ENCODE measurements around the gene CRYBA1.

Gene CRYBA1

DNA sequence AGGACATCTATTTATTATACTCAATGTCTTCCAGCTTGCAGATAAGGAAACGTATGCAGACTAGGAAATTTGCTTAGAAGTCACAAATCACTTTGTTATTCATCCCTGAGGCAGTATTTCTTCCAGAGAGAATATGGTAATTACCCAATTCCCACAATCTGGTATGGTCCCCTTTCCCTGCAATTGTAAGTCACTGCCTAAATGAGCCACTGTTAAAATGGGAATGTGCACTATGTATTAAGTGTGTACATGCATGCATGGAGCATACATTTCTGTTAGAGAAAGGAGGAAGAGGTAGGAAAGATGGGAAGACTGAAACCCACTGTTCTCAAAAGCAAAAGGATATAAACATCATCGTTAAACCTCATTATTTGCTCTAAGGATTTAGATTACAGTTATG is 37.3 kb downstream of the CRYBA1 start:
- DNase-seq, result no peak

DNA sequence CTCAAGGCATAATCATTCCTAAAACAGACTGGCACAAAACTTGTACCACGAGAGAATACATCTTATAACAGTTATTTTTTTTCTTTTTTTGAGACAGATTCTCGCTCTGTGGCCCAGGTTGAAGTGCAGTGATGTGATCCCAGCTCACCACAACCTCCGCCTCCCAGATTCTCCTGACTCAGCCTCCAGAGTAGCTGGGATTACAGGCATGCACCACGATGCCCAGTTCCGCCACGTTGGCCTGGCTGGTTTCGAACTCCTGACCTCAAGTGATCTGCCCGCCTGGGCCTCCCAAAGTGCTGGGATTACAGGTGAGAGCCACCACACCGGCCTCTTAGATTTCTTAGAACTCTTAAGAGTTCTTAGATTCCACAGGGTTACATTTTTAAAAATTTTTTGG is 43.2 kb downstream of the CRYBA1 start:
- DNase-seq, result no peak

DNA sequence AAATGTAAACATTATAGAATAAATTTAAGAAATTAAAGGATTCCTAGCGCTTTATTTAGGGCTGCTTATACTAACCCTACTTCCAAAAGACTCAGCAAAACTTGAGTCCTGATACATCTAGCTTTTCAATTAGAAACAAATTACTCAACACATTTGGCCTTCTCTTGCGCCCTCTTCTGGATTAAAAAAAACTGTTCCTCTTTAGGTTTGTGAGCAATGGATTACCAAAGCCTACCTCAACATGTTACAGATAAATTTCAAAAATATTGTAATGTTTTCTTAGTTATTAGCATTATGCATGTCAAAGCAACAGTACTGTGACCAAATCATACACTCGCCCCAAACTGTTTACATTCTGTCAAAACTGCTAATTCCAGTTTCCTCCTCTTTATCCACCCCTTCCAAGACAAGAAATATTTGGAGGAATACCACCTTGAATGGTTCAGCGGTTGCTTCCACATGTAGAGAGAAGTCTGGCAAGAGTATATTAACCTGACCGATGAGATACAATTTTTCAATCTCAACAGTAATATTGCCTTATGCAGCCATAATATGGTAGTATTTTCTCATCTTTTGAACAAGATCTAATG is 44.6 kb downstream of the CRYBA1 start:
- peak; percentile 53 for DNase-seq

DNA sequence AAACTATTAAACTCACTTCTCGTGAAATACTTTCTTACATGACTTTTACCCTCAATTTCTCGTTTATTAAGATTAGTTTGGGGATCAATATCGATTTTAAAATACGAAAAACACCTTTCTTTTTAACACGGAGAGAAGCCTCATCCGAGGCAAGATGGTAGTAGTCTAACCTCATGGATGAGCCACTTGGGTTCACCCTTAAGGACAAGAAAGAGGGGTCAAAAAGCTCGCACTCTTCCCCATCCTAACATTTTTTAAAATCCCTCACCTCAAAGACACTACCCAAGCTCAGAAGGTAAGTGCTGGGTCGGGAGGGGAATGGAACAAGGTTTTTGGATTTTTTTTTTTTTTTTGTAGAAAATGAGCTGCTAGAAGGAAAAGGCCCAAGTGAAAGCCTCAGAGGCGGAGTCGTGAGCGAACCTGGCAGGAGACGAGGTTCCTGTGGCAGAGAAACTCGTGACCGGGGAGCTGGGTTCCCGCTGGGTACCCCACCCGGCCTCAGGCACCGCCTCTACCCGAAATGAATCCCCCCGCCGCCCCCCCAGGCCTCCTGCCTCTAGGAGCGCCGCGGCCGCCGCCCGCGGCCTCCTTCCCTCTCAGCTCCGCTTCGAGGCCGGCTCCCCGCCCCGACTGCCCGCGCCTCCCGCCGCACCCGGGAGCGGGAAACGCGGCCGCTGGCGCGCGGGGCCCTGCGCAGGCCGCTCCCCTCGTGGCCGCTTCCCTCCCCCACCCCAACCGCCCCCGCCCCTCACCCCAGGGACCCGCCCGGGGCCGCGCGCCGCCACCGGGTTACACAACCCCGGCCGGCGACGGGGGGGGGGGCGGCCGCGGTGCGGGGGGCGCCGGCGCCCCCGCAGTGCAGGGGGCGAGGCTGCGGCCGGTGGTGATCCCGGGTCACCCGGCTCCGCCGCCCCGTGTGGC is 45.7 kb downstream of the CRYBA1 start:
- no peak for DNase-seq

DNA sequence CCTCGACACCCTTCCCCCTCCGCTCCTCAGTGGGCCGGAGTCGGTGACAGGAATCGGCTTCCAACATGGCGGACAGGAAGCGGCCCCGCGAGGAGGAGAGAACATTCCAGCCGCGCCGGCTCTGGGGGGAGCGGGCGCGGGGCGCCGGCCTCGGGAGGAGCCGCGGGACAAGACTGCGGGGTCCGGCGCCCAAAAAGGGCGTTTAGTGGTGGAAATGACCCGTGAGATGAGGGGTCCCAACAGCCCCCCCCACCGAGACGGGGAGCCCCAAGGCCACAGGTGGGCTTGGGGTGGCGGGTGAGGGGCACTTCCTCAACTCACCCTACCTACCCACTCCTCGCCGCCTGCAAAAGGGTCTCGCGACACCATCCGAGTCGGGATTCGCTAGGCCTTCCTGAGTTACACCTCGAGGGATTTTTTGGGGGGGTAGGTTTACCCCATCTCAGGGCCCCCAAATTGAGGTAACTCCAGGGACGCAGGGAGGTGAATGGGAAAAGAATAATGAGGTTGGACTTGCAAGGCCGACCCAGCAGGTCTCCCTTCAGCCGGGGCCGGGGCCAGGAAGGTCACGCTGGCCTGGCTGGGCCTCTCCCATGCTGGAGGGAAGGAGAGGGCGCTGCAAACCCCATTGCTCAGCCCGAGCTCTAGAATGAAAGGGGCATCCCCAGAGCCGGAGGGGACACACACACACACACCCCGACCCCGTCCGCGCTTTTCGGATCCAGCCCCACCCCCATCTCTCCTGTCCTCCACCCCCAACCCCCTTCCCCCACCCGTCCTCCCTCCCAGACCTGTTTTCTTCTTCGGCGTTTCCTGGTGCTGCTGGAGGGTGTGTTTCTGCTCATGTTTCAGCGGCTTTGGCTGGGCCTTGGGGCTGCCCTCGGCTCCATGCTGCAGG is 46.6 kb downstream of the CRYBA1 start:
- no peak for DNase-seq

DNA sequence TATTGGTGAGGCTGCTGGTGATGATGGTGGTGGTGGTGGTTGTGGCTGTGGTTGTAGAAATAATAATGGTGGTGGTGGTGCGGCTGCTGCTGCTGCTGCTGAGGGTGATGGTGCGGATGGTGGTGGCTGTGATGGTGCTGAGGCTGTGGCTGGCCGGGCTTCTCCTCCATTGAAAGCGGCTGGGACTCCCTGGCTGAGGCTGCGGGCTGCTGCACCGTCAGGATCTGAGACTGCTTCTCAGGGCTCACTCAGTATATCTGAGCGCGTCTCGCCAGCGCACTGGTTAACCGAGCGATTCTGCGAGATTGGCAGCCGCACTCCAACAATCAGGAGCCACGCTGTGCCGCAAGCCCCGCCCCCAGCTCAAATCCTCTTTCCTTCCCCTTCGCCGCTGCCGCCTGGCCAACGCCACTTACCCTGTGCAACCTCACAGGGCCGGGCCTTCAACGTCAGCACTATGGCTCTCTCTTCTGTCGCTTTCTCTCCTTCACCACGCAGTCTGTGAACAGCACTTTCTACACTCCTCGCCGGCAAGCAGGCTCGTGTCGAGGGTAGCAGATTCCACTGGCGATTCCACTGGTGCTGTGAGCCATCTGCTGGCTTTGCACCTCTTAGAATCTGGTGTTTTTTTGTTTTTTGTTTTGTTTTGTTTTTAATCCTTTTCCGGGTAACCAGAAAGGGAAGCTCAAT is 47.4 kb downstream of the CRYBA1 start, which contains the start of gene NUFIP2:
Gene NUFIP2, minus strand, starts transcription at position 259 of the 690 bp plus-strand sequence. Its CDS starts 89 bp downstream, at position 170.
- peak; percentile 98 for DNase-seq

DNA sequence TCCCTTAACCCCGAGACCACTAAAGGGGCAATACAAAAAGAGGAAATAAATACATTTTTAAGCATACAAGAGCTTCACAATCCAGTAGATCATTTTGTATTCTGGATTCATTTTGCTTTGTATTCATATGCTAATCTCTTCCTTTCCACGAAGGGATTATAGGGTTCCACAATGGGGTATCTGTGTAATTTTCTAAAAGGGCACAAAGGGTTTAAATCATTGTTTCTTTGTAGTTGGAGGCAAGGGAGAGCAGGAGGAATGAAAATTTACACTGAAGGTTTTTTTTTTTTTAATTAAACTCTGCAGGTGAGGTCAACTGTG is 47.9 kb downstream of the CRYBA1 start:
- DNase-seq, result no peak

DNA sequence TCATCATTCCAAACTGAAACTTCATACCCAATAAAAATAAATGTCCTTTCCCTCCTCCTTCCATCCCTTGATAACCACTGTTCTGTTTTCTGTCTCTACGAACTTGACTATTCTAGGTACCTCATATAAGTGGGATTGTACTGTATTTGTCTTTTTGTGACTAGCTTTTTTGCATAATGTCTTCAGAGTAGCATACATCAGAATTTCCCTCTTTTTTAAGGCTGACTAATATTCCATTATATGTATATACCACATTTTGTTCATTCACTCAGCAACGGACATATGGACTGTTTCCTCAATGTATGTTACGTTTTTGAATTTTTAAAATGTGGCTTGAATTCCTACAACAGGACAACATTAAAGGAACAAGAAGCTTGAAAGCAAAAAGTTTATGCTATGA is 48.8 kb downstream of the CRYBA1 start:
- no peak for DNase-seq

DNA sequence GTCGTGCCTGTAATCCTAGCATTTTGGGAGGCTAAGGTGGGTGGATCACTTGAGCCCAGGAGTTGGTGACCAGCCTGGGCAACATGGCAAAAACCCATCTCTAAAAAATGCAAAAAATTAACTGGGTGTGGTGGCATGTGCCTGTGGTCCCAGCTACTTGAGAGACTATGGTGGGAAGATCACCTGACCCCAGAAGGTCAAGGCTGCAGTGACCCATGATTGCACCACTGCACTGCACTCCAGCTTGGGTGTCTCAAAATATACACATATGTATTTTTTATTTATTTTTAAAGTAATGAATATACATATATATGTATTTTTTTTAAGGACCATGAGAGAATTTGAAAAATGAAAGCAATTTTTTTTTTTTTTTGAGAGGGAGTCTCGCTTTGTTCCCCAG is 52.4 kb downstream of the CRYBA1 start:
- DNase-seq, result no peak

DNA sequence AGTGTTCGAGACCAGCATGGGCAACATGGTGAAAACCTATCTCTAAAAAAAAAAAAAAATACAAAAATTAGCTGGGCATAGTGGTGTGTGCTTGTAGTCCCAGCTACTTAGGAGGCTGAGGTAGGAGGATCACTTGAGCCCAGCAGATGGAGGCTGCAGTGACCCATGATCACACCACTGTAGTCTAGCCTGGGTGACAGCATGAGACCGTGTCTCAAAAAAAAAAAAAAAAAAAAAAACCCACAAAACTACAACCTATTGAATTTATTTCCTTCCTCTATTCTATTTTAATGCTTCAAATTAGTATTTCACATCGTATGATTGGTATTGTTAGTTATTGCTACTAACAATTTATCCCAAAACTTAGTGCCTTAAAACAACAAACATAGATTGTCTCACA is 56.7 kb downstream of the CRYBA1 start:
- DNase-seq, result no peak
